ENCODE results near the gene ITGA1. TPM values are rescaled to one million over a fixed set of nuclear protein-coding genes. Genes with fewer than 3 reads are reported as not detected.

Gene ITGA1
- total RNA-seq, 5 donors from 2014 or later (not counting 1 experiment from before 2014, with no cell fraction given) = 2.9 to 13.0 (median 6.8) TPM

GRCh38 chr5:52776116-52776515, 11.6 kb upstream of the ITGA1 start:
- no peaks in the 10 kb centered on the region for H3K36me3 Mint-ChIP-seq
- no peaks in the 10 kb centered on the region for H3K27me3 Mint-ChIP-seq
- POLR2A ChIA-PET = interaction anchor here (0.5 to 1.1 kb wide), 4 partner anchors 23 to 1353 kb away, joined by 3 to 4 read pairs (median 4); no protein-coding TSS in a partner anchor
- peaks cover 49 to 55% (median 51%) of the 10 kb centered on the region in 3 donors for H3K4me1 Mint-ChIP-seq
- DNase-seq (peak in 27 of 35 experiments; percentile 1 to 58 (median 21)), ATAC-seq (replicated peaks in 1 of 4) (peak; percentile 82 to 94 (median 90))
- no peaks in the 10 kb centered on the region for H3K9me3 ChIP-seq
- CTCF ChIA-PET = interaction anchor here in 1 of 2 donors (1.5 kb wide), 1 partner anchor 12 kb away, joined by 6 read pairs; the partner anchor contains the start of genes ITGA1 and PELO
- no peaks in the 10 kb centered on the region for H3K27me3 ChIP-seq (replicated peaks in 1 of 2; ENCODE audit: control insufficient read depth in 2 of 2, extremely low read depth in 1 of 2, insufficient read depth in 2 of 2, low read length in 1 of 2)
- no peaks in the 10 kb centered on the region for H3K36me3 ChIP-seq (ENCODE audit: control insufficient read depth in 2 of 2, extremely low read depth in 1 of 2, insufficient read depth in 1 of 2, low read length in 1 of 2)
- WGBS (ENCODE audit: insufficient coverage) = no CpG with 5 or more reads among the region's 2 CpGs
- H3K4me1 ChIP-seq (ENCODE audit: control insufficient read depth in 1 of 2, extremely low read depth in 1 of 2, insufficient read depth in 2 of 2, low read length in 2 of 2) = peaks cover 17 to 49% of the 10 kb centered on the region in 2 experiments
- H3K9me3 Mint-ChIP-seq = peaks cover 0 to 4% (median 0%) of the 10 kb centered on the region in 3 donors
- peak overlapping the region in 1 of 2 donors; percentile 5 for H3K4me3 ChIP-seq (ENCODE audit: control insufficient read depth in 1 of 2, extremely low read depth in 1 of 2, low read length in 1 of 2)
- peak overlapping the region; percentile 6 for H3K27ac ChIP-seq (ENCODE audit: low read length)
- peak overlapping the region; percentile 87 to 90 for H3K27ac Mint-ChIP-seq
- peak overlapping the region in 2 of 3 donors; percentile 34 to 53 for H3K4me3 Mint-ChIP-seq

GRCh38 chr5:52777186-52777585, 10.5 kb upstream of the ITGA1 start:
- H3K4me3 ChIP-seq (ENCODE audit: control insufficient read depth in 1 of 2, extremely low read depth in 1 of 2, low read length in 1 of 2) = no peak overlapping the region
- no peak overlapping the region for H3K27ac Mint-ChIP-seq
- no peak overlapping the region for H3K27ac ChIP-seq (ENCODE audit: low read length)
- no peaks in the 10 kb centered on the region for H3K9me3 ChIP-seq
- no peaks in the 10 kb centered on the region for H3K36me3 ChIP-seq (ENCODE audit: control insufficient read depth in 2 of 2, extremely low read depth in 1 of 2, insufficient read depth in 1 of 2, low read length in 1 of 2)
- H3K4me1 Mint-ChIP-seq = peaks cover 38 to 44% (median 41%) of the 10 kb centered on the region in 3 donors
- ATAC-seq (replicated peaks in 1 of 4) (no peak), DNase-seq (no peak)
- no peak overlapping the region for H3K4me3 Mint-ChIP-seq
- H3K36me3 Mint-ChIP-seq = no peaks in the 10 kb centered on the region
- WGBS (ENCODE audit: insufficient coverage) = no CpG with 5 or more reads among the region's 4 CpGs
- CTCF ChIA-PET = no interaction called here
- peaks cover 17 to 40% of the 10 kb centered on the region in 2 experiments for H3K4me1 ChIP-seq (ENCODE audit: control insufficient read depth in 1 of 2, extremely low read depth in 1 of 2, insufficient read depth in 2 of 2, low read length in 2 of 2)
- POLR2A ChIA-PET = no interaction called here
- H3K27me3 Mint-ChIP-seq = no peaks in the 10 kb centered on the region
- peaks cover 0 to 4% (median 0%) of the 10 kb centered on the region in 3 donors for H3K9me3 Mint-ChIP-seq
- no peaks in the 10 kb centered on the region for H3K27me3 ChIP-seq (replicated peaks in 1 of 2; ENCODE audit: control insufficient read depth in 2 of 2, extremely low read depth in 1 of 2, insufficient read depth in 2 of 2, low read length in 1 of 2)

- H3K36me3 Mint-ChIP-seq = no peaks in the 10 kb centered on the region
- no peaks in the 10 kb centered on the region for H3K9me3 ChIP-seq
- H3K27ac Mint-ChIP-seq = no peak overlapping the region
- DNase-seq (no peak), ATAC-seq (replicated peaks in 1 of 4) (no peak)
- 100% methylated on average over 1 of the region's 1 CpG for WGBS (ENCODE audit: insufficient coverage)
- ChIA-PET POLR2A (interaction anchor here in 1 of 2 donors (1.1 kb wide), 1 partner anchor 23 kb away, joined by 4 read pairs; no protein-coding TSS in a partner anchor), CTCF (interaction anchor here (0.5 to 1.5 kb wide), 6 partner anchors 8 to 137 kb away, joined by 3 to 10 read pairs (median 3); no protein-coding TSS in a partner anchor)
- no peak overlapping the region for H3K27ac ChIP-seq (ENCODE audit: low read length)
- H3K9me3 Mint-ChIP-seq = peaks cover 0 to 4% (median 0%) of the 10 kb centered on the region in 3 donors
- no peak overlapping the region for H3K4me3 ChIP-seq (ENCODE audit: control insufficient read depth in 1 of 2, extremely low read depth in 1 of 2, low read length in 1 of 2)
- peaks cover 28 to 35% (median 29%) of the 10 kb centered on the region in 3 donors for H3K4me1 Mint-ChIP-seq
- no peaks in the 10 kb centered on the region for H3K27me3 Mint-ChIP-seq
- peaks cover 17 to 26% of the 10 kb centered on the region in 2 experiments for H3K4me1 ChIP-seq (ENCODE audit: control insufficient read depth in 1 of 2, extremely low read depth in 1 of 2, insufficient read depth in 2 of 2, low read length in 2 of 2)
- no peaks in the 10 kb centered on the region for H3K36me3 ChIP-seq (ENCODE audit: control insufficient read depth in 2 of 2, extremely low read depth in 1 of 2, insufficient read depth in 1 of 2, low read length in 1 of 2)
- H3K4me3 Mint-ChIP-seq = no peak overlapping the region
- no peaks in the 10 kb centered on the region for H3K27me3 ChIP-seq (replicated peaks in 1 of 2; ENCODE audit: control insufficient read depth in 2 of 2, extremely low read depth in 1 of 2, insufficient read depth in 2 of 2, low read length in 1 of 2)
These were observed 8.9 kb upstream of the ITGA1 start for GRCh38 chr5:52778781-52779180.

GRCh38 chr5:52779213-52779612, 8.5 kb upstream of the ITGA1 start:
- DNase-seq (no peak), ATAC-seq (replicated peaks in 1 of 4) (no peak)
- Mint-ChIP-seq H3K36me3 (no peaks in the 10 kb centered on the region), H3K4me3 (no peak overlapping the region), H3K27me3 (no peaks in the 10 kb centered on the region), H3K27ac (no peak overlapping the region), H3K4me1 (peaks cover 24 to 31% (median 25%) of the 10 kb centered on the region in 3 donors), H3K9me3 (peaks cover 0 to 4% (median 0%) of the 10 kb centered on the region in 3 donors)
- H3K27me3 ChIP-seq (replicated peaks in 1 of 2; ENCODE audit: control insufficient read depth in 2 of 2, extremely low read depth in 1 of 2, insufficient read depth in 2 of 2, low read length in 1 of 2) = no peaks in the 10 kb centered on the region
- H3K4me3 ChIP-seq (ENCODE audit: control insufficient read depth in 1 of 2, extremely low read depth in 1 of 2, low read length in 1 of 2) = no peak overlapping the region
- CTCF ChIA-PET = interaction anchor here (0.5 to 1.5 kb wide), 6 partner anchors 8 to 136 kb away, joined by 3 to 10 read pairs (median 3); no protein-coding TSS in a partner anchor
- H3K9me3 ChIP-seq = no peaks in the 10 kb centered on the region
- no peaks in the 10 kb centered on the region for H3K36me3 ChIP-seq (ENCODE audit: control insufficient read depth in 2 of 2, extremely low read depth in 1 of 2, insufficient read depth in 1 of 2, low read length in 1 of 2)
- H3K4me1 ChIP-seq (ENCODE audit: control insufficient read depth in 1 of 2, extremely low read depth in 1 of 2, insufficient read depth in 2 of 2, low read length in 2 of 2) = peaks cover 13 to 22% of the 10 kb centered on the region in 2 experiments
- H3K27ac ChIP-seq (ENCODE audit: low read length) = no peak overlapping the region
- POLR2A ChIA-PET = interaction anchor here in 1 of 2 donors (1.1 kb wide), 1 partner anchor 22 kb away, joined by 4 read pairs; no protein-coding TSS in a partner anchor

- Histone ChIP-seq H3K9me3 (no peaks in the 10 kb centered on the region), H3K4me1 (ENCODE audit: control insufficient read depth in 1 of 2, extremely low read depth in 1 of 2, insufficient read depth in 2 of 2, low read length in 2 of 2) (peaks cover 10 to 16% of the 10 kb centered on the region in 2 experiments), H3K36me3 (ENCODE audit: control insufficient read depth in 2 of 2, extremely low read depth in 1 of 2, insufficient read depth in 1 of 2, low read length in 1 of 2) (no peaks in the 10 kb centered on the region), H3K27me3 (replicated peaks in 1 of 2; ENCODE audit: control insufficient read depth in 2 of 2, extremely low read depth in 1 of 2, insufficient read depth in 2 of 2, low read length in 1 of 2) (peaks cover 0 to 9% of the 10 kb centered on the region in 2 experiments), H3K27ac (ENCODE audit: low read length) (no peak overlapping the region), H3K4me3 (ENCODE audit: control insufficient read depth in 1 of 2, extremely low read depth in 1 of 2, low read length in 1 of 2) (no peak overlapping the region)
- POLR2A ChIA-PET = no interaction called here
- DNase-seq (no peak), ATAC-seq (replicated peaks in 1 of 4) (no peak)
- no peak overlapping the region for H3K27ac Mint-ChIP-seq
- no CpG with 5 or more reads among the region's 2 CpGs for WGBS (ENCODE audit: insufficient coverage)
- H3K9me3 Mint-ChIP-seq = no peaks in the 10 kb centered on the region
- H3K4me1 Mint-ChIP-seq = peaks cover 14 to 22% (median 19%) of the 10 kb centered on the region in 3 donors
- peaks cover 0 to 10% of the 10 kb centered on the region in 2 donors for H3K27me3 Mint-ChIP-seq
- CTCF ChIA-PET = no interaction called here
- no peak overlapping the region for H3K4me3 Mint-ChIP-seq
- H3K36me3 Mint-ChIP-seq = no peaks in the 10 kb centered on the region
These were observed 4.3 kb upstream of the ITGA1 start for GRCh38 chr5:52783226-52783959.

GRCh38 chr5:52784737-52785136, 3.0 kb upstream of the ITGA1 start:
- no peak overlapping the region for H3K27ac ChIP-seq (ENCODE audit: low read length)
- no peaks in the 10 kb centered on the region for H3K36me3 Mint-ChIP-seq
- H3K9me3 ChIP-seq = no peaks in the 10 kb centered on the region
- H3K4me1 Mint-ChIP-seq = peaks cover 20 to 29% (median 28%) of the 10 kb centered on the region in 3 donors
- H3K9me3 Mint-ChIP-seq = no peaks in the 10 kb centered on the region
- H3K4me3 Mint-ChIP-seq = no peak overlapping the region
- ChIA-PET CTCF (no interaction called here), POLR2A (no interaction called here)
- H3K4me3 ChIP-seq (ENCODE audit: control insufficient read depth in 1 of 2, extremely low read depth in 1 of 2, low read length in 1 of 2) = no peak overlapping the region
- H3K27me3 ChIP-seq (replicated peaks in 1 of 2; ENCODE audit: control insufficient read depth in 2 of 2, extremely low read depth in 1 of 2, insufficient read depth in 2 of 2, low read length in 1 of 2) = peaks cover 0 to 9% of the 10 kb centered on the region in 2 experiments
- peaks cover 14 to 17% of the 10 kb centered on the region in 2 experiments for H3K4me1 ChIP-seq (ENCODE audit: control insufficient read depth in 1 of 2, extremely low read depth in 1 of 2, insufficient read depth in 2 of 2, low read length in 2 of 2)
- no peak overlapping the region for H3K27ac Mint-ChIP-seq
- ATAC-seq (replicated peaks in 1 of 4) (no peak), DNase-seq (no peak)
- 80% methylated on average over 1 of the region's 6 CpGs for WGBS (ENCODE audit: insufficient coverage)
- peaks cover 0 to 10% of the 10 kb centered on the region in 2 donors for H3K27me3 Mint-ChIP-seq
- no peaks in the 10 kb centered on the region for H3K36me3 ChIP-seq (ENCODE audit: control insufficient read depth in 2 of 2, extremely low read depth in 1 of 2, insufficient read depth in 1 of 2, low read length in 1 of 2)

All from T-cell (primary cell).